Stimulated activated memory B cell treated with anti-CD40 and anti-IgM and Interleukin-4, amounts not matched to agents 10 μg/mL and 1 μg/mL and 100 μg/mL, for 72 hours (primary cell): ENCODE results near the gene ATP13A4.

Source experiments
- ATAC-seq: fragments of 150-1000 bp; cut with Tn5 transposase; 2 replicates; pipeline ENCODE4 v1.10.0; 2021
- H3K27ac Mint-ChIP-seq: one replicate; pipeline ENCODE4 v1.8.0; 2022; ENCODE audit warnings: mild to moderate bottlenecking, mixed read lengths
- H3K27me3 Mint-ChIP-seq: one replicate; pipeline ENCODE4 v1.8.0; 2022; ENCODE audit warnings: mixed read lengths
- H3K36me3 Mint-ChIP-seq: one replicate; pipeline ENCODE4 v1.8.0; 2022; ENCODE audit warnings: mixed read lengths
- H3K4me1 Mint-ChIP-seq: one replicate; pipeline ENCODE4 v1.8.0; 2022; ENCODE audit warnings: mixed read lengths
- H3K4me3 Mint-ChIP-seq: one replicate; pipeline ENCODE4 v1.8.0; 2022; ENCODE audit warnings: mild to moderate bottlenecking, moderate library complexity, mixed read lengths
- H3K9me3 Mint-ChIP-seq: one replicate; pipeline ENCODE4 v1.8.0; 2022; ENCODE audit warnings: mixed read lengths

The ATP13A4 gene

DNA sequence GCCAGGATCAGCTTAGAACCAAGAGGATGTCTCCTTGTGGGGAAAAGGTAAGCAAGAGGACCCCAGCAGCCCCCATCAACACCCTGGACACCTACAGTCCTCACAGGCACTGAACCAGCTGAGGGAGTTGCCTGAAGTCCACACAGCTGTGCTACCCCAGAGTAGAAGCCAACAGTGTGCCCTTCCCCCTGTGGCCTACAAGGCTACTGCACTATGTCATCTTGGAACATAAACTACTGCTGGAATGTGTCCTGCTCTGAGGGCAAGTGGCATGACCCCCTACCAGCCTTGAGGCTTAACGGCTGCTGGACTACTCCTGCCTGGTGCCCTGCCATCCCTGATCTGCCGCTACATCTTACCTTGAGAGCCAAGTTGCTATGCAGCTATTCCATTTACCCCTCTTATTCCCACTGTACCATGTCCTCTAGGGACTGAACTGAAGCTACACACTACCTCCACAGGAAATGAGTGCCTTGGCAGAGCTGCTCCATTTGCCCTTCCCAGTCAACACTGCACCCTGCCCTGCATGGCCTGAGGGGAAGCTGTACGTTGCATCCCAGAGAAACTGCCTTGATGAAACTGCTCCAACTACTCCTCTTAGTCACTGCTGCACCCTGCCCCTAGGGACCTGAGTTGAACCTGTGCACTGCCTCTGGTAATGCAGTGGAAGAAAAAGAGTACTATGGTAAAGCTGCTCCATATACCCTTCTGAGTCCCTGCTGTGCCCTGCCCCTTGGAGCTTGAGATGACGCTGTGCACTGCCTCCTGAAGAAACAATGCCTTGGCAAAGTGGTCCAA is 135.9 kb downstream of the ATP13A4 start:
- ATAC-seq, result no peak
- Mint-ChIP-seq H3K4me3 (no peak overlapping the region), H3K9me3 (peaks cover 35% of the 10 kb centered on the region), H3K4me1 (no peaks in the 10 kb centered on the region), H3K27me3 (peaks cover 25% of the 10 kb centered on the region), H3K27ac (no peak overlapping the region), H3K36me3 (peaks cover 19% of the 10 kb centered on the region)

DNA sequence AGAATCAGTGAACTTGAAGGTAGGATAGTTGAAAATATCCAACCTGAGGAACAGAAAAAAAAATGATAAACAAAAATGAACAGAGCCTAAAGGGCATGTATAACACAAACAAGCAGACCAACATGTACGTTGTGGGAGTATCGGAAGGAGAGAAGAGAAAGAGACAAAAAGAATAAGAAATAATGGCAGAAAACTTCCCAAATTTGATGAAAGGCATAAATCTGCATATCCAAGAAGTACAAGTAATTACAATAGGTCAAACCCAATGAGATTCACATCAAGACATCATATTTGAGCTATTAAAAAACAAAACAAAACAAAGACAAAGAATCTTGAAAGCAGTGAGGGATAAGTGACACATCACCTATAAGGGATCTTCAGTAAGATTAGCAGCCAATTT is 138.1 kb downstream of the ATP13A4 start:
- Mint-ChIP-seq H3K27ac (no peak overlapping the region), H3K4me1 (no peaks in the 10 kb centered on the region), H3K27me3 (peaks cover 22% of the 10 kb centered on the region), H3K4me3 (no peak overlapping the region), H3K36me3 (peaks cover 21% of the 10 kb centered on the region), H3K9me3 (peaks cover 26% of the 10 kb centered on the region)
- no peak for ATAC-seq

DNA sequence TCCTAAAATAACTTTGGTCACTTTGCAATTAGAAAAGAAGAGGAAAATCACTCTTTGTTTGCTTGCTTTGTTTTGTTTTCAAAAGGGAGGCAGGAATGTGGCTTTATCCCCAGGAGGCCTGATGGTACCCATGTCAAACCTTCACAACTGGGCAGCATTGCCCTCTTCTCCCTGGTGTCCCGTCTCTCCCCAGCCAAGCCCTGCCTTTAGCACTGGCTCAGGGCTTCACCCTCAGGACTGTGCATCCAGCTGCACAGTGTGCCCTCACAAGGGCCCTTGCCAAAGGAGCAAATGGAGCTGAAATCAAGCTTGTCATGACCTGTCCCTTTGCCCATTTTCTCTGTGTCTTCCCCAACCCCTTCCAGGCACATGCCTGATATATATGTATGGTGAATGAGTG is 147.0 kb downstream of the ATP13A4 start:
- ATAC-seq, result no peak
- H3K9me3 Mint-ChIP-seq, result no peaks in the 10 kb centered on the region
- no peaks in the 10 kb centered on the region for H3K36me3 Mint-ChIP-seq
- no peak overlapping the region for H3K27ac Mint-ChIP-seq
- H3K27me3 Mint-ChIP-seq, result peaks cover 8% of the 10 kb centered on the region
- no peak overlapping the region for H3K4me3 Mint-ChIP-seq
- H3K4me1 Mint-ChIP-seq, result no peaks in the 10 kb centered on the region

DNA sequence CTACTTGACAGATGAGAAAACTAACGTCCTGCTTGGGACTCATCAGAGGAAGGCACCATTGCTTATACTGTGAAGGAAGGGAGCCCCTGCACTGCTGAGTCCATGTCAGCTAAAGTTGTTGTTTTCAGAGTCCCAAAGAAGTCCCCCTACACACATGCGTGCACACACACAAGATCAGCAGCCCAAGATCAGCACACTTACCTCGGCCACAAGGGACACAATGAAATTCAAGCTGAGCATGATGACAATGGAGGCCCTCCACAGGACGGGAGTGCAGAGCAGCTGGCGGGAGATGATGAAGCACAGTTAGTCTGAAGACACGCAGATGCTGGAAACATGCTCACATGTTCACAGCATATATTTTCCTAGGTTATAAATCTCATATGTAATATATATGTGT is 147.6 kb downstream of the ATP13A4 start:
- no peak overlapping the region for H3K4me3 Mint-ChIP-seq
- no peaks in the 10 kb centered on the region for H3K9me3 Mint-ChIP-seq
- H3K4me1 Mint-ChIP-seq, result no peaks in the 10 kb centered on the region
- H3K27ac Mint-ChIP-seq, result no peak overlapping the region
- ATAC-seq, result no peak
- H3K36me3 Mint-ChIP-seq, result no peaks in the 10 kb centered on the region
- peaks cover 8% of the 10 kb centered on the region for H3K27me3 Mint-ChIP-seq

DNA sequence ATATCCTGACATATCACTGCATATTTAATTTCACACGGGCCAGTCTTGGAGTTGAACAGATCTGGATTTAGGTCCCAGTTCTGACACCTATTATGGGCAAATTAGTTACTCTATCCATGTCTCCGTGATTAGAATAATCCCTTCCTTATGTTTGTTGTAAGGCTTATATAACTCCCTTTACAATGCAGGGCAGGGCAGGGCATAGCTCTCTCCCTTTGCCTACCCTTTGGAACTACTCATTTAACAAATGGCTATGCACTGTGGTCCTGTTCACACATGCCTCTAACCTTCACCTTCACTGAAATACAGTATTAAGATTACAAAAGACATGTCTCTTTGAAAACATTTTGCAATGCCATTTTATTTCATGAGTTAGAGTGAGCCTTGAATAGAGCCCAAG is 151.4 kb downstream of the ATP13A4 start:
- ATAC-seq, result no peak
- Mint-ChIP-seq H3K27me3 (peaks cover 8% of the 10 kb centered on the region), H3K36me3 (no peaks in the 10 kb centered on the region), H3K27ac (no peak overlapping the region), H3K9me3 (no peaks in the 10 kb centered on the region), H3K4me3 (no peak overlapping the region), H3K4me1 (no peaks in the 10 kb centered on the region)

DNA sequence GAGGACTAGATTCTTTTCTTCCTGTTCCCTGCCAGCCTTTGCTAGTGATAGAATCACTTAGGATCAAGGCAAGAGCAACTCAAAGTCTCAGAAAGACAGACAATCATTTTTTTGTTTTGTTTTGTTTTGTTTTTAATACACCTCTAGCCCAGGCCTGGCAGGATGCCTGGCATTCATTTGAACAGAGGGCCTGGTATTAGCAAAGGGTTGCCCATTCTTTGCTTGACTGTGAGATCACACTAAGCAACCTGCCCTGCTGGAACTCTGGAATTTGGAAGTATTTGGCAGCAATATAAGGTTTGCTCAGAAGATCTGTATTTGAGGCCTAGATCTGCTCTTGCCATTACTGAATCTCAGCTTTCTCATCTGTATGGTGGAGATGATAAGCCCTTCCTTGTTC is 154.4 kb downstream of the ATP13A4 start:
- H3K27ac Mint-ChIP-seq, result no peak overlapping the region
- no peak for ATAC-seq
- H3K36me3 Mint-ChIP-seq, result no peaks in the 10 kb centered on the region
- H3K27me3 Mint-ChIP-seq, result no peaks in the 10 kb centered on the region
- H3K4me1 Mint-ChIP-seq, result no peaks in the 10 kb centered on the region
- no peak overlapping the region for H3K4me3 Mint-ChIP-seq
- H3K9me3 Mint-ChIP-seq, result no peaks in the 10 kb centered on the region

DNA sequence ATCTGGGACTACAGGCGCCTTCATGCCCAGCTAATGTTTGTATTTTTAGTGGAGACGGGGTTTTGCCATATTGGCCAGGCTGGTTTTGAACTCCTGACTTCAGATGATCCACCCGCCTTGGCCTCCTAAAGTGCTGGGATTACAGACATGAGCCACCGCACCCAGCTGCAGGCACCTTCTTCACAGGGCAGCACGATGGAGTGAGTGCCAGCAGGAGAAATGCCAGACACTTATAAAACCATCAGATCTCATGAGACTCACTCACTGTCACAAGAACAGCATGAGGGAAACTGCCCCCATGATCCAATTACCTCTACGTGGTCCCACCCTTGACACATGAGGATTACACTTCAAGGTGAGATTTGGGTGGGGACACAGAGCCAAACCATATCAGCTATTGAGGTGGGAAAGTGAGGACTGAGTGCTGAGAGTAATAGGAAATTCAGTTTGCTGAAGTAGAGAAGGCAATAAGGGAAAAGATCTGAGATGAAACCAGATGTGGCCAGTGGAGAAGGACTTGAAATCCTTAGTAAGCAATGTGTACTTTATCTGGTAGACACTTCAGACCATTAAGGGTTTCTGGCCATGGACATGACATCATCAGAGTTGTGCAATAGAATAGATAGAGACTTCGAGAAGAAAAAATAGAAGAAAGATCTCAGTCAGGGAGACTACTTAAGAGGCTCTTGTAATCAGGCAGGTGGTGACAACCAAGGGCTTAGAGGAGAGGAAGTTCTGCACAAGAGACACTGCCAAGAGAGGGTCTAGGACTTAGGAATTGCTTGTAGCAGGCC is 158.0 kb downstream of the ATP13A4 start:
- Mint-ChIP-seq H3K4me1 (no peaks in the 10 kb centered on the region), H3K9me3 (no peaks in the 10 kb centered on the region), H3K27me3 (no peaks in the 10 kb centered on the region), H3K4me3 (no peak overlapping the region), H3K36me3 (no peaks in the 10 kb centered on the region), H3K27ac (no peak overlapping the region)
- ATAC-seq, result no peak

DNA sequence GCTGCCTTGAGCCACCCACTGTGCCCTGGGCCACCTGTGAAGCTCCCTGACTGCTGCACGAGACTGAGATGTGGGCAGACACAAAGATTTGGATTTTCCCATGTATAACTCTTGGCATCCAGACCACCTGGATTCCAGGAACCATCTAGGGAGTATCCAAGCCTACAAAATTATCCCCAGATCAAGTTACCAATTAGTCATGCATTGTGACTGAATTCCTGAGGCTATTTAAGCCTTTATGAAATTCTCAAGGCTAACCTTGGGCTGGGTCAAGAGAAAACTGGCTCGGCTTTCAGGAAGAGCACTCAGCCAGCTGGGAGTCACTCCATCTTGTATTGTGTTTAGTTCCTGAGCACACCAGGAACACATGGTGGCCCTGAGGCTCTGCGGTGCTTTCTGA is 162.8 kb downstream of the ATP13A4 start:
- Mint-ChIP-seq H3K36me3 (no peaks in the 10 kb centered on the region), H3K9me3 (no peaks in the 10 kb centered on the region)
- no peak for ATAC-seq

DNA sequence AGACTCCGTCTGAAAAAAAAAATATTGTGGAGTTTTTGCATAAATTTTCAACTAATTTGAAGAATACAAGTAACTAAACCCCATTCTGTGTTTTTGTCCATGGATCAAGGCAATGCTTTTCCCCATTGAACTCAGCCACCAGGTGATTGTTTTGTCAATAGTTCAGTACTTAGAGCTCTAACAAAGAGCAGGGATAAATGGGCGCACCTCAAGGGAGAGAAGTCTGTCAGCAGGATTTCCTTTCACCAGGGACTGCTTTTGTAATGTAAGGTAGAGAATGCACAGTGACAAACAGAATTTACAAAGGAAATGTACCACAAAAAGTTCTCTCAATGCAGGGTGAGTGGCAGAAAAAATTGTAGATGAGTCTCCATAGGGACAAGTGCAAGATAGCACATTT is 165.4 kb downstream of the ATP13A4 start:
- Mint-ChIP-seq H3K27me3 (peaks cover 36% of the 10 kb centered on the region), H3K27ac (no peak overlapping the region), H3K4me3 (no peak overlapping the region), H3K9me3 (no peaks in the 10 kb centered on the region), H3K4me1 (no peaks in the 10 kb centered on the region), H3K36me3 (no peaks in the 10 kb centered on the region)
- no peak for ATAC-seq

More for the DNA sequence above, 162.8 kb downstream of the ATP13A4 start:
- Mint-ChIP-seq H3K4me1 (no peaks in the 10 kb centered on the region), H3K4me3 (no peak overlapping the region), H3K27ac (no peak overlapping the region), H3K27me3 (peaks cover 28% of the 10 kb centered on the region)

DNA sequence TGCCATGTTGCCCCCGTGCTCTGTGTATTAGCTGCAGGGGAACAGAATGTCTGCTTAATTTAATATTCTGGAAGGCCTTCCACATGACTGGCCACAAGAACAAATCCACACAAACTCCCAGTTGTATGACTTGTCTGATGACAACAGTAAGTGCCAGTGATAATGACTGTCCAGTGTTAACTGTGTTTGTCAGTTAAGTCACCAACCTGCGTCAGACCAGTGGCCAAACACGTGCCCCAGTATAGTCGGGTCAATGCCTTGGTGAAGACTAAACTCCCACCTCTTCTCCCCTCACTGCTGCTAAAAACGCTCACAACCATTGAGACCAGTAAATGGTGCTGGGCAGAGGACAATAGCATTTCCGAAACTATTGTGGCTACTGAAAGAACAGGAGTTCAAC is 166.3 kb downstream of the ATP13A4 start:
- Mint-ChIP-seq H3K4me3 (no peak overlapping the region), H3K9me3 (no peaks in the 10 kb centered on the region), H3K36me3 (no peaks in the 10 kb centered on the region), H3K27me3 (peaks cover 36% of the 10 kb centered on the region), H3K4me1 (no peaks in the 10 kb centered on the region), H3K27ac (no peak overlapping the region)
- no peak for ATAC-seq

DNA sequence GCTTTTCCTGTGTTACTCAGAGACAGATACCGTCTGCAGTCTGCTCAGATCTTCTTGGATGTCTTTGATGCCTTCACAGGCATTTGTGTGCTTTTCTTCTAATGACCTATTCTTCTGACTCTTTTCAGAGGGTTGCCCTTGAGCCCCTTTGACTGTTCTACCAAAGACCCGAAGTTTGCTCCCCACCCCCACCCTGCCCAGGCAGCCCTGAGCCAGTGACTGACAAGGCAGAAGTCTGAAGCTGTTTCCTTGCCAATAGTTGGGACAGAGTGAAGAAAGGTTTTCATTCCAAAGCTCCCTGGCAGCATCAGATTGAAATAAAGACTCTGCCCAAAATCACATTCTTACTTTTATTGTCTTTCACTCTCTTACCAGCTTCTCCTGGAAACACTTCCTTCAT is 167.1 kb downstream of the ATP13A4 start:
- Mint-ChIP-seq H3K4me1 (no peaks in the 10 kb centered on the region), H3K4me3 (no peak overlapping the region), H3K36me3 (no peaks in the 10 kb centered on the region), H3K9me3 (no peaks in the 10 kb centered on the region), H3K27me3 (peaks cover 36% of the 10 kb centered on the region), H3K27ac (no peak overlapping the region)
- ATAC-seq, result no peak

DNA sequence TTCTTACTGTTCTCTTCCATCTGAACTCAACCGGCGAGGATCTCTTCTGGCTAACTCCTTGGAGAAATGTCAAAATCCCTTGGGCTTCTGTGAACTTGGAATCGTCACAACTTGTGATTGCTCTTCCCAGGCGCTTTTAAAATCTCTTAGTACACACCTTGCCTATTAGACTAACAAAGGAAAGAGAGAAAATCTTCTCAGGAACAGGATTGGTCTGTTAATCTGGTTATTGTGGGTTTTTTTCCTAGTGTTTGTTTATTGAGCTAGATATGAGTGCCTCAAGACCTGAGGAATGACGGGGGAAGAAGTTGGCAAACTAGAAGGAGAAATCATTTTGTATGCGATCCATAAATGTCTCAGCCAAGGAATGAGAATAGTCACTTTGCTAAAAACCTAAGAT is 176.0 kb downstream of the ATP13A4 start, which contains the start of gene ATP13A5:
Gene ATP13A5 (minus strand): TSS at position 48 of the 400 bp plus-strand sequence. CDS start 28 bp downstream, at position 20.
- no peak for ATAC-seq
- Mint-ChIP-seq H3K4me3 (no peak within 1 kb of the TSS), H3K36me3 (no peaks in the 10 kb centered on the region), H3K27me3 (peaks cover 17% of the 10 kb centered on the region), H3K27ac (no peak within 1 kb of the TSS), H3K9me3 (no peaks in the 10 kb centered on the region), H3K4me1 (no peaks in the 10 kb centered on the region)

DNA sequence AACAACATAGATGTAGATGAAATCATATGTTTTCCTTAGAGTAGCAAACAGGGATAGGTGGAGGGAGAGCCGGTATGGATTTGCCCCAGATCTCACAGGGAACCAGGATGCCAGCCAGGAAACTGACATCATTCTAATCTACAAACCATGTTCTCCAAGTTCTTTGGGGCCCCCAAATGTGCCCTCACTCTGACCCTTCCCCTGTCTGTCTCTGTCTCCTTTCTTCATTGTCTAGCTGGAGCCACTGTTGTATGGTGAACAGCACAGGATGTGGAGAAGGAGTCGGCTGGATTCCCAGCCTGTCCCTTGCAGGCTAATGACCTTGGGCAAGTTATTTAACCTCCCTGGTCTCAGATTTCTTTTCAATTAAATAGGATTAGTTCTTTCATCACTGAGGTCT is 177.1 kb downstream of the ATP13A4 start:
- H3K27me3 Mint-ChIP-seq, result peaks cover 27% of the 10 kb centered on the region
- H3K36me3 Mint-ChIP-seq, result no peaks in the 10 kb centered on the region
- no peaks in the 10 kb centered on the region for H3K9me3 Mint-ChIP-seq
- H3K27ac Mint-ChIP-seq, result no peak overlapping the region
- no peak overlapping the region for H3K4me3 Mint-ChIP-seq
- no peaks in the 10 kb centered on the region for H3K4me1 Mint-ChIP-seq
- no peak for ATAC-seq

DNA sequence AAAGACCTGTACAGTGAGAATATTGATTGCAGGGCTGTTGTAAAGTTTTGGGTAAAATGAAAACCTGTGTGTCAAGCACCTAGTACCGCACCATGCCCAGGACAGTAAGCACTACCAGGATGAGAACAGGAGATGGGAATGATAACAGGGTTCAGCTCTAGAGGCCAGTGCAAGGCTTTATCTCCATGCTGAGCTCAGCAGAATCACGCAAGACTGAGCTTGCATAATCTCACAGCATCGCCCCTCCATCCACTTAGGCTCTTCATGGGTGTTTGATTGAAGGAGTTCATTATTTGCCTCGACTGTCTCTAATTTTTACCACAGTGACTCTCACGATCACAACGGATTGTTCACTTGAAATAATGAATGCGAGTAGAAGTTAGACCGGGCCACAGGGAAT is 179.1 kb downstream of the ATP13A4 start:
- ATAC-seq, result no peak
- H3K4me3 Mint-ChIP-seq, result no peak overlapping the region
- peaks cover 27% of the 10 kb centered on the region for H3K27me3 Mint-ChIP-seq
- no peak overlapping the region for H3K27ac Mint-ChIP-seq
- no peaks in the 10 kb centered on the region for H3K9me3 Mint-ChIP-seq
- H3K4me1 Mint-ChIP-seq, result no peaks in the 10 kb centered on the region
- H3K36me3 Mint-ChIP-seq, result no peaks in the 10 kb centered on the region

DNA sequence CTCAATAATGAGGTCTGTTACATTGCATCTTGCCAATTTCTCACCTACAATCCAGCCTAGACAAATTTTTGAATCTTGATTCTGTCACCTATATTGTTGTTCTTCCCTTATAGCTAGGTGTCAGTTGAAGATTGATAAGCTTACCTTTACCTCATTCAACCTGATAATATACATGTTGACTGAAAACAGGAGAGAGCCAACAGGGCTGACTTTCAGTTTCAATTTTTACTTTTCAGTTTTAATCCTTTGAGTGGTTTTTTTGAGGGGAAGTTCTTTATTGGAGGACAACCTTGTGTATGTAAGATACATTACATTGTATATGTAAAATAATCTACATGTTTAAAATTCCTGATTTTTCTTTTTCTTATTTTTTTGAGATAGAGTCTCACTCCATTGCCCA is 181.9 kb downstream of the ATP13A4 start:
- no peaks in the 10 kb centered on the region for H3K36me3 Mint-ChIP-seq
- no peak overlapping the region for H3K27ac Mint-ChIP-seq
- H3K9me3 Mint-ChIP-seq, result no peaks in the 10 kb centered on the region
- no peak for ATAC-seq
- peaks cover 27% of the 10 kb centered on the region for H3K27me3 Mint-ChIP-seq
- H3K4me3 Mint-ChIP-seq, result no peak overlapping the region
- no peaks in the 10 kb centered on the region for H3K4me1 Mint-ChIP-seq

DNA sequence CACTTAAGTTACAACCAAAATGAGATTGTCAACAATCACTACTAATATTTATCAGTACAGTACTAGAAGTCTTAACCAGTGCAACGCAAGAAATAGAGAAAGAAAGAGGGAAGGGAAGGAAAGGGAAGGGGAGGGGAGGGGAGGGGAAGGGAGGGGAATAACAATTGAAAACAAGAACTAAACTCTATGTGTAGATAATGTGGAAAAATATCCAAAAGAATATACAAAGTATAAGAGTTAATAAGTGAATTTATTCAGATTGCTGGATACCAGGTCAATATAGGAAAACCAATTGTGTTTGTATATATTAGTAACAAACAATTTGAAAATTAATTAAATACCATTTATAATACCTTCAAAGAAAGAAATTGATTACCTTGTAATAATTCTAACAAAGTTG is 186.8 kb downstream of the ATP13A4 start:
- no peak for ATAC-seq
- Mint-ChIP-seq H3K27ac (no peak overlapping the region), H3K36me3 (no peaks in the 10 kb centered on the region), H3K9me3 (no peaks in the 10 kb centered on the region), H3K4me1 (no peaks in the 10 kb centered on the region), H3K4me3 (no peak overlapping the region), H3K27me3 (peaks cover 2% of the 10 kb centered on the region)
